ENCODE results near the gene PATE2.

PATE2 gene

DNA sequence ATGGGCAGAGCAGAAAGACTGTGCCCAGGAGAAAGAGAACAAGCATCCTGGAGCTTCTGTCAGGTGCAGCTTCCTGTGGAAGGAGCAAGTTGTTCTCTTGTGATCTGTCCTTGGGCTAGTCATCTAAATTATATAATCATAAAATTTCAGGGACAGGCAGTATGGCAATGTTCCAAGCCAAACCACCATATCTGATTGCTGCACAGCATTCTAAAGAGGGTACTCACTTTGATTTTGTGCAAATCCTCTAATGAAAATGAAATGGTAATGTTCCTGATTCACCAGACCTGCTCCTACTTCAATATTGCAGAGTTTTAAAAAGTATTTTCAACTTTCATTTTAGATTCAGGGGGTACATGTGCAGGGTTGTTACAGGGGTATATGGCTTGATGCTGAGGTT lies at the start of gene PATE2:
TSS of gene PATE2 (minus strand) at position 101 of the 400 bp plus-strand sequence. CDS start at position 46, 55 bp downstream.
- no peak for DNase-seq (ENCODE audit: low read depth)

DNA sequence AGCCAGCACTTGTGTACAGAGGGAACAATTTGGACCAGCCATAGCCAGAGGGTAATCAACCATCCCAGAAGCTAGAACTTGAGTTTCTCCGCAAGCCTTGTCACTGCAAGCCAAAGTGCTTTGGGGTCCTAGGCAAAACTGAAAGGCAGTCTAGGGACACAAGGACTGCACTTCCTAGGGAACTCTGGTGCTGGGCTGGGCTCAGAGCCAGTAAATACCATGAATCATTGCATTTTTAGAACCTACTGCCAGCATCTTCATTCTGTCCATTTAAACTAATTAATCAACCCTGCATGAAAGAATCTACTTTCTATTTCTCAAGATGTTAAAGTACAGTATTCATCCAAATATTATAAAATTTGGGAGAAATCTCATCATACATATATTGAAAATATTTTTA lies 29.3 kb upstream of the PATE2 start:
- DNase-seq (ENCODE audit: low read depth) = no peak

DNA sequence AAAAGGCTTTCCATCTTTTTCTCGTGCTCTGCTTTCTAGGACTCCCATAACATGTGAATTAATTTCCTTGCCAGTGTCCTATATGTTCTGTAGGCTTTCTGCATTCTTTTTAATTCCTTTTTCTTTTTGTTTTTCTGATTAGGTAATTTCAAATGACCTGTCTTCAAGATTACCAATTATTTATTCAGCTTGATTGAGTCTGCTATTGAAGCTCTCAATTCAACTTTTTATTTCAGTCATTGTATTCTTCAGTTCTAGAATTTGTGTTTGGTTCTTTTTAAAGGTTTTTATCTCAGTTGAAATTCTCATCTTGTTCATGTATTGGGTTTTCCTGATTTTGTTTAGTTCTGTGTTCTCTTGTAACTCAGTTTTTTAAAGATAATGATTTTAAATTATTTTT lies 23.8 kb upstream of the PATE2 start:
- no peak for DNase-seq (ENCODE audit: low read depth)

DNA sequence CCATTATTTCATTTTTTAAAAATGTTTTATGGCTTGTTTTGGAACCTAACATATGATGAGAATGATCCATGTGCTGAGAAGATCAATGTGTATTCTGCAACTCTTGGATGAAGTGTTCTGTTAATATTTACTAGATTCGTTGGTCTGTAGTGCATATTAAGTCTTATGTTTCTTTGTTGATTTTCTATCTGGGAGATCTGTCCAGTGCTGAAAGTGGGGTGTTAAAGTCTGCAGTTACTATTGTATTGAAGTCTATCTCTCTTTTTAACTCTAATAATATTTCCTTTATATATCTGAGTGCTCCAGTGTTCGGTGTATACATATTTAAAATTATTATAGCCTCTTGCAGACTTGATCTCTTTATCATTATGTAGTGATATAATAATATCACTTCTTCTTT lies 21.2 kb upstream of the PATE2 start:
- no peak for DNase-seq (ENCODE audit: low read depth)

DNA sequence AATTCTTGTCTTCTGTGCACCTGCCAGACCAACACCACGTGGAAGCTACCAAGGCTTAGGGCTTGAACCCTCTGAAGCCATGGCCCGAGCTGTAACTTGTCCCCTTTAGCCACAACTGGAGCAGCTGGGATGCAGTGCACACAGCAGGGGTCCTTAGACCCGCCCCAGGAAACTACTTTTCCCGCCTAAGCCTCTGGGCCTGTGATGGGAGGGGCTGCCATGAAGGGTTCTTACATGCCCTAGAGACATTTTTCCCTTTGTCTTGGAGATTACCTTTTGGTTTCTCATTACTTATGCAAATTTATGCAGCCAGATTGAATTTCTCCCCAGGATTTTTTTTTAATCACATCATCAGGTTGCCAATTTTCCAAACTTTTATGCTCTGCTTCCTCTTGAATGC lies 19.0 kb upstream of the PATE2 start:
- no peak for DNase-seq (ENCODE audit: low read depth)

DNA sequence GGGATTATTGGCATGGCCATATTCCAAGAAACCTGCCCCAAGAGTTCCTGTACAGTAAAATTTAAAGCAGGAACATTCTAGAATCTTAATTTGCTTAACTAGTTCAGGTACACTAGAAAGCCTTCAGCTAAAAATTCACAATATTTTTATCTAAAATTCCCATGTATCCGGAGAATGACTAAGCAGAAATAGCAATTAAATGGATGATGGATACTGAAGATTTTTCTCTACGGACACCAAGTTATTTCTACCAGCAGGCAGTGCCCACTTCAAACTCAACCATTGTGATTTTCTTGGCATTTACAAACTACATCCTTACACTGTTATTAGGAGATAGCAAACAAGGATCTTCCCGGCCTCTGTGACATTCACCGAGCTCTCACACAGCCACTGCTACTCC lies 12.2 kb upstream of the PATE2 start:
- no peak for DNase-seq (ENCODE audit: low read depth)

DNA sequence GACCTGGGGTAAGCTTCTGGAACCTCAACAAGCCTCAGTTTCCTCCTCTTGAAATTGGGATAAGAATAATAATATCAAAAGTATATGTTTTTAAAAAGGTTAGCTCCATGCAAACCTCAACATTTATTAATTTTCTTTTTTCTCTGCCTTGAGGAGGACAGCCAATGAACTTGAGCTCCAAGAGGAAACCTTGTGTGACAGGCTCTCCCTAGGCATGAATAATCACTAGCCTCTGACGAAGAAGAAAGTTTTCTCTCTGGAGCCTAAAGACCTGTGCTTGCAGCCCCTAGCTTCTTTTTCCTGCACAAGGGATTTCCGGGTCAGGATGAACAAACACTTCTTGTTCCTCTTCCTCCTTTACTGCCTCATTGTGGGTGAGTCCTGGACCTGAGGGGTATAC lies 9.2 kb upstream of the PATE2 start, which contains the start of gene PATE3:
TSS of gene PATE3 (plus strand) at position 301 of the 400 bp plus-strand sequence. CDS start at position 326, 25 bp downstream.
- no peak for DNase-seq (ENCODE audit: low read depth)

DNA sequence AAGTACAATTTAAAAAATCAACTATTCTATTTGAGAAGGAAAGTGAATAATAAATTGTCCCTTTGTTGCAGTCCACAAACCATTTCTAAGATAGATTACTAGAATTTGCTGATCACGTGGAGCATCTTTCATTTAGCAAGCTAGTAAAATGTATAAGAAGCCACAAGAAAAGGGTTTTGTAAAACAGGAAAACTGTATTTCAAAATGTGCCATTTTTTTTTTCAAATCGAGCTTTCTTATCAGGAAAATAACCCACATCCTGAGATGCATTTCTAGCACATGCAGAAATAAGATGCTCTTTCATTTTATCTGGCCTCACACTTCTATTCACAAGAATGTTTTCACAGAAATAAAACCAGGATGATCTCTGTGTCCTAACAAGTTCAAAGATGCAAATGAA lies 6.0 kb upstream of the PATE2 start:
- DNase-seq (ENCODE audit: low read depth) = no peak

DNA sequence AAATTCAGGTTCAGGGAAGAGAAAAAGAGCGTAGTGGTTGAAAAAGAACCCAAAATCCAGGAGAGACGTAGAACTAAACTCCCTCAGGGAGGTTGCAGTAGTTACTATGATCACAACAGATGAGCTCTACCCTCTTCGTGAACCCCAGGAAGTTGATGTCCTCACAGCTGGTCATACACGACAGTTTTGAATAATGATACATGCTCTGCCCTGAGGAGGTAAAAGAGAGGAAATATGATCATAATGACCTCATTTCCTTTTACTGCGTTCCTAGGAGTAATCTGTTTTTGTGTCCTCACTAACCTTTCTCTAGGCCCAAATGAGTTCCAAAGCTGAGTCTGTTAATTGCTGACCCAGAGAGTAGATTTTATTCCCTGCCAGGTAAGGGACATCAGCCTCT lies 1.3 kb downstream of the PATE2 start:
- no peak for DNase-seq (ENCODE audit: low read depth)

DNA sequence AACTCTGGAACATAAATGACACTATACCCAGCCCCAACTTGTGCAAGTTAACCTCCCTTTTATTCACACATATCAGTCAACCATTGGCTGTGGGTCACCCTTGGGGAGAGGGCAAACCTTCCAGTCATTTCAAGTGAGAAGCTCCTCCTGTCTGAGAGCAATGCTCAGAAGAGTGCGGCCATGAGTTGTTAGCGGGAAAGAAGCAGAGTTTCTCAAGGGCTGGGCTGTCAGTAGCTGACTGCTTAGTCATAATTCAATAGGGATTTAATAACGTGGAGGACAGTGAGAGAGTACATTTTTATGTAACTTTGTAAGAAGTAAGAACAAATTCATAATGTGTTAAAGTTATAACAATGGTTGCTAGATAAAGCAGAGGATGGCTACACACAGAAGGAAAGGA lies 5.1 kb downstream of the PATE2 start:
- peak; percentile 41 for DNase-seq (ENCODE audit: low read depth)

DNA sequence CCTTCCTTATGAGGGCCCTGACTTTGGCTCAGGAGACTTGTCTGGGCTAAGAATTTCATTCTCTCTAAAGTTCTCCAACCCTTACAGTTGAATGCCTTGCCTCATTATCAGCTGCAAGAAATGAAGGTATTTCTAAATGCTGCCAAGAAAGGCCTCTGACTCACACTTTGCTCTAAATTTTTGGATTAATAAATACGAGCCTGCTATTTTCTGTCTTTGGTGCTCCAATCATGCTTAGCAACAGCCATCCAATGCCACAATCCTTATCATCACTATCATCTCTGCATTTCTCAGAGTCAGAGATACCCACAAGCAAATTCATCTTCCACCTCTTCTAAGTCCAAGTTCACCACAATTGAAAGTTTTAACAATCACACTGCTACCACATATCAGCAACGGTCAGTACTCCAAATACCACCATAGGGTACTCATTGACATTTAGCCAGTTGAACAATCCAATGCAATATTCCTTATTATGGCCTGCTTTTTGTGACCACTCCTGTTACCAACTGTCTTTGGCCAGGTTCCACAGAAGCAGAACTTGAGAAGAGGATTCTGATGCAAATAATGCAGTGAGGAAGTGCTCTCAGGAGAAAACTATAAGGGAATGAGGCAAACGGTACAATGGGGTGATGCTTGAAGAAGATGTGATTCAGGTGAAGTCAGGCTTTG lies 5.7 kb downstream of the PATE2 start:
- peak; percentile 74 for DNase-seq (ENCODE audit: low read depth)

DNA sequence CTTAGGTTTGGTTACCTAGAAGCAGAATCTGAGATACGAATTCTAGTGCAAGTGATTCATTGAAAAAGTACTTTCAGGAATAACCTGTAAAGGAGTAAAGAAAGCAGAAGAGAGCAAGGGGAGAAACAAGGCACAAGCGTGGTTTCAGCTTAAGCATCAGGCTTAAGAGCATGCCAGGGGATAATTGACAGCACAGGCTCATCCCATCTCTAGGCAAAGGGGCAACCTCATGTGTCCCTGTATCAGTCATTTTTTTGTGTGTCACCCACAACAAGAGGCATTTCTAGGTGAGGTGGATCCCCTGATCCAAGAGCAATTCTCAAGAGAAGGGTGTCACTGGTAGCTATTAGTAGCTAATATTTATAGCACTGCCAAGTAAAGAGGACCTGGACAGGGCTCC lies 8.0 kb downstream of the PATE2 start:
- DNase-seq (ENCODE audit: low read depth) = no peak

DNA sequence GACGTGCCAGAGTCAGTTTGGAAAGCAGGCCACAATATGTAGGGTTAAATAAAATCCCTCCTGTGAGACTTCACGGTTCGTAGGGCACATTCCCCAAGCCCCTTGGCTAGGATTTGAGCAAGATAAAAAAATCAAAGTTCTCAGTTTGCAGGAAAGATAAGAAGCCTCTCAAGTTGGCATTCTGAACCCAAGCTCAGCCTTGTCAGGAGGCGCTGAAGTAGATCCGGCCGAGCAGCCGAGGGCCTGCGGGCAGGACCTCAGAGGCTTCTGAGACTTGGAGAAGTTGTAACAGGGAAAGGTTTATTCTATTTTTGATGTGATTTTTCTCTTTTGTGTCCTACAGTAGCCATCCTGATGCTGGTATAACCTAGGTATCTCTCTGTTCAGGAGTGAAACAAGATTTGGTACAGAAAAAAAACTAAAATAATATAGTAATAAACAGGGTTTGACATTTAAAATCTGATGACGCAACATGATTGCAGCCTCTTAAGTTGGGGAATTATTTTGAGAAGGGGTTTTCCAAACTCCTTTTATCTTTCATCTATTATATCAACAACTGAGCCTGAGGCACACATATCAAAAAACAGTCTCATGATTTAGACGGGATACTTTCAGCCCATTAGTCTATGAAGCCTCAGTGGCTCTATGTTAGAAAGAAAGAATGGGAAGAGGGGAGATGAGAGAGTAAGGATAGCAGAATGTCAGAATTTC lies 10.1 kb downstream of the PATE2 start:
- no peak for DNase-seq (ENCODE audit: low read depth)

DNA sequence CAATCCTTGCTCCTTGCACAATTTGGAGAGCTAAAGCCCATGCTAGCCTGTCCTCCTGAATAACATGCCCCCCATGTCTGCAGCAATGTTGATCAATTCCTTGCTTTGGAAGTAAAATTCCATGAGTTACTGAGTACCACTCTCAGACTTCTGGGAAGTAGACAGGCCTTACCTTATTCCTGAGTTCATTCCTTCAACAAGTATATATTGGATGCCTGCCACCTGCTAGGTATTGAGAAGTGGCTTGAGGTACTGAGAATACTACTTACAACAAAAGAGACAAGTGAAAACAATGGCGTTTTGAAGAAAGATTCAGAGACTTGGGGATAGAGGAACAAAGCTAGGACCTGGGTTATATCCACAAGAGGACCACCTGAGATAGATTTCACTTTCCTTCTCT lies 12.4 kb downstream of the PATE2 start:
- no peak for DNase-seq (ENCODE audit: low read depth)

DNA sequence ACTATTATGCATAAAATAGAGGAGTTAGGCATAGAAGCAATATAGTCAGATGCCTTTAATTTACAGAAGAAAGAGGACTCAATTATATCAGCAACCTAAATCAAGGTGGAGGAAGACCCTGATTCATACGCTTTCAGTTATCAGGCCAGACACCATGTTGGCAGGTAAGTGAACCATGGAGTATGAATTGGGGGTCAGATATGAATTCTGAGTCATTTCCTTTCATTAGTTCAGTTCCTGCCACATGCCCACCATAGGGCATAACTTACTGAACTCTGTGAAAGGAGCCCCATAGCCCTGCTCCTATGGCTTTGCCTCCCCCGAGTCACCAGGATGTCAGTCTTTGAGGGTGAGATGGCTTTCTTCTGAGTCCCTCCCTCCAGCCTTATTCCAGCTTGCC lies 15.1 kb downstream of the PATE2 start:
- DNase-seq (ENCODE audit: low read depth) = no peak

DNA sequence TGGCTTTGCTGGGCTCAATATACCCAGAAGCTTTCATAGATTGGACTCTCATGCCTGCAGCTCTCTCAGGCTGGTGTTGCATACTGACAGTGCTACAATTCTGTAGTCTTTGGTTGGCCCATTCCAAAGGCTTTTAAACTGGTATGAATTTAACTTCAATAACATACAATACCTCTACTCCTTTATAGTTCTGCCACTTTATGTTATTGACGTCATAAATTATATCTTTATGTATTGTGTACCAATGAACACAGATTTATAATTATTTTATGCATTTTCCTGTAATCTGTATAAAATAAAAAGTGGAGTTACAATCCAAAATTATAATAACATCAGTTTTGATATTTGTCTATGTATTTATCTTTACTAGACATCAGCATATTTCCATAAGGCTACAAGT lies 16.2 kb downstream of the PATE2 start:
- no peak for DNase-seq (ENCODE audit: low read depth)

DNA sequence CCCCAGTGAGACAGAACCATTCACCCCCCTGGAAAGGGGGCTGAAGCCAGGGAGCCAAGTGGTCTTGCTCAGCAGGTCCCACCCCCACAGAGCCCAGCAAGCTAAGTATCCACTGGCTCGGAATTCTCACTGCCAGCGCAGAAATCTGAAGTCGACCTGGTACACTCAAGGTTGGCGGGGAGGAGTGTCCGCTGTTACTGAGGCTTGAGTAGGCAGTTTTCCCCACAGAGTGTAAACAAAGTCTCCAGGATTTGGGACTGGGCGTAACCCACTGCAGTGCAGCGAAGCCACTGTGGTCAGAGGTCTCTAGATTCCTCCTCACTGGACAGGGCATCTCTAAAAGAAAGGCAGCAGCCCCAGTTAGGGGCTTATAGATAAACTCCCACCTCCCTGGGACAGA lies 22.6 kb downstream of the PATE2 start:
- no peak for DNase-seq (ENCODE audit: low read depth)

DNA sequence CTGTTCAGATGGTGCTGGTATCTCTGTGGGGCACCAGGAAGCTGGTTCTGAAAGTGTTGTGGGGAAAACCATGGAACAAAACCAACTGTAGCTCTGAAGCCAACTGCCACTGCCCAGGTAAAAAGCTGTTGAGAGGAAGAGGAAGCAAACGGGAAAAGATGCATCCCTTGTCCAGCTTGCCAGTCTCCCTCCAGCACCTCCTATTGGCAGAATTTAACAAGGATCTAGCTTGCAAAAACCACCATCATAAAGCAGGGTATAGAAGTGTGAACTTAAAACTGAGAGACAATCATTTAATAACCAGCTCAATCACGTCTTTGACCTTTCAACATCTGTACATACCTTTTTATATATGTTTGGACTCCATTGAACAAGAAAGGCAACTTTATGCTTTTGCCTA lies 28.0 kb downstream of the PATE2 start:
- DNase-seq (ENCODE audit: low read depth) = no peak

DNA sequence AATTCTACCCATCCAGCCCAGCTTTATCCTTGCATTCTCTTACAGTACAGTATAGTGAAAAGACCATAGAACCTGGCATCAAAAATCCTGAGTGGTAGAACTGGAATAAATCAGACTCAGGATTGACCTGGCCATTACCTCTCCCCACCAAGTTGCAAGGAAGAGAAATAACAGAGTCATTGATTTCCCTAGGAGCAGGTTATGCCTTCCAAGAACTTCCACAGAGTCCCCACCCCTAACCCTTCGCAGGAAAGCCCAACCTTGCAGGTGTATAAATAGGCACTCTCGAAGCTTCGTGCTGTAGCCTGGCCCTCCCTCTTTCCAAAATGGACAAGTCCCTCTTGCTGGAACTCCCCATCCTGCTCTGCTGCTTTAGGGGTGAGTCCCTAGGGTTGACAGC lies 32.6 kb downstream of the PATE2 start, which contains the start of gene PATE1:
TSS of gene PATE1 (plus strand) at position 301 of the 400 bp plus-strand sequence. CDS start at position 327, 26 bp downstream.
- no peak for DNase-seq (ENCODE audit: low read depth)

DNA sequence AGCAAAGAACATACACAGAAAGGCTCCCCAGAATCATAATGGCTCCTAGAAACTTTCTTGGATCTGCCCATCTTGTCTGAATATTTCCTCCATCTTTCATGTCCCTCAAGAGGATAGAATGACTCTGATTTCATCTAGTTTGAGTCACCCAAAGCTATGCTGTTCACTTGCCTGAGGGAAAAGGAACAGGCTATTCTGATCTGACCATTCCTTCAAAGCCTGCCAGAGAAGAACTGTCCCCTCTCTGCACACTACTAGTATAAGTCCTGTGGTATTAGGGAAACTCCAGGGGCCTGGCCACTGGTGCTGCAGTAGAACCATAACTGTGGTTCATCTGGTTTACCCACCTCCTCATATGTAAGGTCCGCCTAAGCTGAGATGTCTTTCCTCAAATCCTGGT lies 34.9 kb downstream of the PATE2 start:
- DNase-seq (ENCODE audit: low read depth) = no peak

DNA sequence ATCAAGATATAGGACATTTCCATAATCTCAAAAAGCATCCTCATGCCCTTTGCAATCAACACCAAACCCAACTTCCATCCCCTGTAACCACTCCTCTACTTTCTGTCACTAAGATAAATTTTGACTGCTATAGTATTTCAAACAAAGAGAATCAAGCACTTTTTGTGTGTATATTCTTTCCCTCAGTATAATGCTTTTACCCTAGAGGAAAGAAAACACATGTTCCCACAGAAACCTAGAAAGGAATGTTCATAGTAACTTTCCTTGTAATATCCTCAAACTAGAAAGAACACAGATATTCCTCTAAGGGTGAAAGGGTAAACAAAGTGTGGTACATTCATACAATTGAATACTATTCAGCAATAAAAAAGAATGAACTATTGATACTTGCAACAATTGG lies 38.0 kb downstream of the PATE2 start:
- no peak for DNase-seq (ENCODE audit: low read depth)

DNA sequence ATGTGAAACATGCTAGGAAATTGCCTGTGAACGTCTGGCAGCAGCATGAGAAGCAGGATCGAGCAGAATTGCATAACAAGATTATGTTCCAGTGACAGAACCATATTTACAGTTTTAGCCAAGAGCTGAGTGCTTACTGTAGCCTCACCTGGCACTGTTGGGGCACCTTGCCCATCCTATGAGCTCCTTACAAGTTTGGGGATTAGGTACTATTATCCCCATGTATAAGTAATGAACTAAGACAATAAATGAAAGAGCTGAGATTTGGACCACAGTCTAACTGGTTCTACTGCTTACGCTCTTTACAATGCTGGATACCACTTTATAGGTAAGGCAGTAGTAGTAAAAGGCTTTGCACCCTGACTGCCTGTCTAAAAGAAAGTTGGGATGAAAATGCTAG lies 49.7 kb downstream of the PATE2 start:
- DNase-seq (ENCODE audit: low read depth) = no peak

All from amniotic epithelial cell (primary cell).